Central memory CD4-positive, alpha-beta T cell (primary cell): Measurements from ENCODE around the gene MLPH.
A peak's percentile ranks its signal among the peaks of the same experiment; 100 is the strongest.

Experiments used
- DNase-seq: peaks from one replicate; pipeline ENCODE4 v3.0.0; 2022
- total RNA-seq, 3 experiments: gene quantifications; one replicate each; lab custom pipeline; 2026; lab: John Stamatoyannopoulos, UW

Gene MLPH, protein sequence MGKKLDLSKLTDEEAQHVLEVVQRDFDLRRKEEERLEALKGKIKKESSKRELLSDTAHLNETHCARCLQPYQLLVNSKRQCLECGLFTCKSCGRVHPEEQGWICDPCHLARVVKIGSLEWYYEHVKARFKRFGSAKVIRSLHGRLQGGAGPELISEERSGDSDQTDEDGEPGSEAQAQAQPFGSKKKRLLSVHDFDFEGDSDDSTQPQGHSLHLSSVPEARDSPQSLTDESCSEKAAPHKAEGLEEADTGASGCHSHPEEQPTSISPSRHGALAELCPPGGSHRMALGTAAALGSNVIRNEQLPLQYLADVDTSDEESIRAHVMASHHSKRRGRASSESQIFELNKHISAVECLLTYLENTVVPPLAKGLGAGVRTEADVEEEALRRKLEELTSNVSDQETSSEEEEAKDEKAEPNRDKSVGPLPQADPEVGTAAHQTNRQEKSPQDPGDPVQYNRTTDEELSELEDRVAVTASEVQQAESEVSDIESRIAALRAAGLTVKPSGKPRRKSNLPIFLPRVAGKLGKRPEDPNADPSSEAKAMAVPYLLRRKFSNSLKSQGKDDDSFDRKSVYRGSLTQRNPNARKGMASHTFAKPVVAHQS
- 0 reads per million in 3 experiments for total RNA-seq

GRCh38 chr2:237486819-237487448 lies at the start of gene MLPH:
TSS of gene MLPH (plus strand) at chr2:237487251. CDS start at chr2:237493427, 6,176 bp downstream.
- no peak for DNase-seq

DNA sequence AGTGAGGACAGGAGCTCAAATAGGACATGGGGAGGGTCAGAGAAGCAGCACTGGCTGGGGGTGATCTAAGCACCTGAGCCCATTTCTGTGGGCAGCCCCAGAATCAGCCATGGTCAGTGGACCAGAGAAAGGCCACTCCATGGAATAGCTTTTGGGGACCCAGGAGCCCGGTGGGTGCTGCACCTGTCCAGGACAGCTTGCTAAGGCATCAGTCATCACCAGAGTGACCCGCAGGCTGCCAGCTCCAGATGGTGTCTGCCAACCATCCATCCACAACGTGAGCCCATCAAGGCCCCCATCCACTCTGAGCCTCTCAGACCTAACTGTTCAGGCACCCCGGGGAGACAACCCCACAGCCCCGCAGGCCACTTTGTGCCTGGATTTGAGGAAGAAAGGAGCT lies 49.5 kb upstream of the MLPH start:
- no peak for DNase-seq

DNA sequence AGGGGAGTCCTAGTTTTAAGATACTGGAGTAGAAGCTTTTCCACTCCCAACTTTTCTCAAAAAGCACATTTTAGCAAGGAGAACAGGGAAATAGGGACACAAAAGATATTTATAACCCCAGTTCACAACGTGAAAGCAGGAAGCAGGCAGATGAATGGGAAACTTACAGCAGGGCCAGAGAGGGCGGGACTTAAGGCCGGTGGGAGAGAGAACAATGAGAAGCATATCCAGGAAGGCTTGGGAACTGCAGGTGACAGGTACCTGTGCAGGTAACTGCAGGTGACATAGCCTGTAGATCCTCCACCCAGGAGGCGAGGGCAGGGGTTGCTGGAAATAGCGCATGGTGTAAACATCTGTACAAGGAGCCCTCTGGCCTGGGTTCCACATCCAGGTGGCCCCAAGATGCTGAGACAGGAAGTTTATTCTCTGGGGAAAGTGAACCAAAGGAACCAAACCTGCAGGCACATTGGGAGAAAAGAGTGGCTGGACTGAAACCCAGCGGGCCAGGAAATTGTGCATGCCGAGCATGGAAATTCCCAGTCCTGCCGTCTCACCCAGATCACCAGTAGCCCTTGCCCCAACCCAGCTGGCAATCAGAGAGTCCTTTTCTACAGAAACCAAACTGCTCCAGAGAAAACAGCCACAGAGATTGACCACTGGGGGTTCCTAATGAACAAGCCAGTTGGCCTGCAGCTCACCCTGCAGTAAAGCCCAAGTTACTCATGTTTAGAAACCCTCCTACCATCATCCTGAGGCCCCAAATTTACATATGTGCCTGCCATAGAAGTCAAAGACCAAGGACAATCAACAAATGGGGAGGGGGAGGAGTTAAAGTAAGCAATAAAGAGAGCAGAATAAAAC lies 48.7 kb upstream of the MLPH start:
- DNase-seq, result no peak

DNA sequence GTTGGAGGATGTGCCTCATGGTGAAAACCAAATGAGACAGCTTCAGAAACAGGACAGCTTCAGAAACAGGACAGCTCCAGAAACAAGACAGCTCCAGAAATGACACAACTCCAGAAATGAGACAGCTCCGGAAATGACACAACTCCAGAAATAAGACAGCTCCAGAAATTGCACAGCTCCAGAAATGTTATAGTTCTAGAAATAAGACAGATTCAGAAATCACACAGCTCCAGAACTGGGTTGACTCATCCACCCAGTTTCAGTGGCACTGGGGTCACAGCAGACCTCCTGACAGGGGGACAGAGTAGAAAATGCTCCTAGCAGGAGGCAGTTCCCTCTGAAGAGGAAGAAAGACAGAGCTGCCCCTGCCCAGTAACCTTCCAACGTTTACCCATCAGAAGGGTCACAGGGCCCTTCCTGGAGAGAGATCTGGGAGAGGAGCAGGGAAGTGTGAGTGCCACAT lies 46.2 kb upstream of the MLPH start:
- no peak for DNase-seq

DNA sequence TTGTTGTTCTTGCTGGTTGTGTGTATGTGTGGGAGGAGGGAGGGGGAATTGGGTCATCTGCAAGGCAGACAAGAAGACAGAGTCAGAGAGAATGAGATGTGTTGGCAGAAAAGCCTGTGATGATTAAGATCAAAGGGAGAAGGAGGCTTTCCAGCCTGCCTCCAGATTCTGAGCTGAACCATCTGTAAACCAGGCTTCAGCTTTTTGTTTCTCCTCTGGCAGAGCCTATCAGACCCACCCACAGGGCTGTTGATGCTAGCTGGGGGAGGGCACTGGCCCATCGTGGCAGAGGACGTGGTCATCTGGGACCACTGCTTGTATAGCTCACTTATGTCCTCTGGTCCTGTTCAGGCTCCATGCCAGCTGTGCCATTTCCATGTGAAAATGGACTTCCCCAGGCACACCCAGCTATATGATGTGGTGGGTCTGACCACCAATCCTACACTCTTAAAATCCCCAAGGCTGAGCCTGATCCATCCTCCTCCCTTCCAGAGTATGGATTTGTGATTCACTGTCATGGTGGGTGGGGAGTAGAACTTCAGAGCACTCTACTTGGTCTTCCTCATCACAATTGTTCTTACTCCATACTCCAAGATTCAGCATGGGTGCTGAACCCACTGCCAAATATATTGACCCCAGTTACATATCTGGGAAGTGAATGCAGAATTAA lies 45.3 kb upstream of the MLPH start:
- DNase-seq, result peak; percentile 51

DNA sequence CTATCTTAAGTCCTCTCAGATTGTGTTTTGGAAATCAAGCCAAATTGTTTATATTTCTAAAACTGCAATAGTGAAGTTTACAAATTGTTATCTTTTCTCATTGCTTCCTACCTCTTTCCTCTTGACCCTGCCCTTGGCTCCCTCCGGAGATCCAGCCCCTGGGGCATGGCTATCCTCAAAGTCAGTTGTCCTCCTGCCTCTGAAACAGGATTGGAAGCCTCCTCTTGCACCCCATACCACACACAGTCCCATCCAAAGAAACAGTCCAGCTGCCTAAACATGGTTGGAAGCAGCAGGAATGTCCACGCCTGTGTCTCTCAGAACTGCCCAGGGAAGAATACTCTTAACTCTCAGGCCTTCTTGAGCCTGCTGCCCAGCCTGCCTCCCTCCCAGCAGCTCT lies 43.0 kb upstream of the MLPH start:
- DNase-seq, result no peak

- no peak for DNase-seq
Measured at GRCh38 chr2:237445611-237446337, 41.3 kb upstream of the MLPH start.

DNA sequence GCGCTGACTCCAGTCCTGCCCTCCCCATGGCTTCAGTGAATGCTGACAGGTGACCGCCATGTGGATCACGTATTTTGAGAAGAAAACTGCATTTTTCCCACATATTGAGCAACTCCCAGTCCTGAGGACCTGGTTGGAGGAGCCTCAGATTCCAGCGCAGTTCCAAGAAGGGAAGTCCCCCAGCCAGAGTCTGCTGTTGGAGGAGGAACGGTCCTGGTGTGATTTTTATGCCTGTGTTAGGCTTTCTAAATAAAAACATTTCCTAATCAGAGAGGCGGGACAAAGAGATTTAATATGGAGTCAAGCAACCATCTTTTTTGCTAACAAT lies 40.7 kb upstream of the MLPH start:
- no peak for DNase-seq

DNA sequence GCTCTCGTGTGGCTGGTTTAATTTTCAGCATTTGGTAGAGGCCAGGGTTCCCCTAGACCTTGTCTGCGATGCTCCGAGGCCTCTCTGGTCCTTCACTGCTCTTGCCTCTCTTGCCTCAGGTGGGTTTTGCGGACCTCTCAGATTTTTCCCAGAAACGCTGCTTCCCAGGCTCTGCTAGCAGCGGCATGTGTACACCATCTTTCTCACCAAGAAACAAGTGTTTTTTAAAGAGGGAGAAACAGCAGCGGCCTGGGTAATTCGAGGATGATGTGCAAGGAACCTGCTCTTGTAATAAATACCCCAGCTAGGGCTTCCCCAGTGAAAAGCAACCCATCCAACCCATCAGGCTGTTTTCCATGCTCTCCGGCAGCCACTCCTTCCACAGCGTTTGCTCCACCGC lies 39.6 kb upstream of the MLPH start:
- DNase-seq, result no peak

GRCh38 chr2:237448171-237448570 lies 38.9 kb upstream of the MLPH start:
- no peak for DNase-seq

- DNase-seq, result no peak
Measured at GRCh38 chr2:237448626-237449025, 38.4 kb upstream of the MLPH start.

- no peak for DNase-seq
Measured at GRCh38 chr2:237449193-237449881, 37.7 kb upstream of the MLPH start.

DNA sequence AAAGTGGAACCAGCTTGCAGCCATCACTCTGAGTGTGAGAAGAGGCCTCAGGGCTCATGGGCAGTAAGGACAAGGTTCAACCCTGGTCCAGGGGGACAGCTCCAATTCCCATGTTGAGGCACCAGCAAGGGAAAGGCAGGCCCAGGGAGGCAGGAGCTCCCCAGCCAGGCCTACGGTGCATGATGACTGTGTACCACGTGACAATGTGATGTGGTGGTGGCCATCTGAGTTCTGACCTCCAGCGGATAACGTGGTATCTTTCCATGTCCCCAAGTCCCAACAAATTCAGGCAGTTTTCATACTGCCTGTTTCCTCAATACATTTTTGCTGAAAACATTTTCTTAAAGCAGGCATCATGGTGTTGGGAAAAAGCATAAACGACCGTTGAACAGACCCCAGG lies 36.9 kb upstream of the MLPH start:
- DNase-seq, result no peak

DNA sequence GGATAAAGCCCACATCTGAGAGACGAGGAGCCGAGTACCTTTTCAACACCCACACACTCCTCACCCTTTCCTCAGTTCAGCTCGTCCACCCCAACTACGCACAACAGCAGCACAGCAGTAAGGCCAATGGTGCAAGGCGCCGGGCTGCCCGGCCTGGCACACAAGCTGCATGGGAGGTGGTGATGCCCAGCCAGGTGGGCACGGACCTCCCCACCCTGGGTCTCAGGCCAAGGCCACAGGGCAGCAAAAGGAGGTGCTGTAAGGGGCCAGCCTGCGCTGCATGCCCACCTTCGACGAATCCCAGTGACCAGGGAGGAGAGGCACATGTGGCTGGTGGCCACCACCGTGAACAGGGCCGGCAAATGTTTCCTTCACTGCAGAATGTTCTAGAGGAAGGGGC lies 36.5 kb upstream of the MLPH start:
- no peak for DNase-seq

DNA sequence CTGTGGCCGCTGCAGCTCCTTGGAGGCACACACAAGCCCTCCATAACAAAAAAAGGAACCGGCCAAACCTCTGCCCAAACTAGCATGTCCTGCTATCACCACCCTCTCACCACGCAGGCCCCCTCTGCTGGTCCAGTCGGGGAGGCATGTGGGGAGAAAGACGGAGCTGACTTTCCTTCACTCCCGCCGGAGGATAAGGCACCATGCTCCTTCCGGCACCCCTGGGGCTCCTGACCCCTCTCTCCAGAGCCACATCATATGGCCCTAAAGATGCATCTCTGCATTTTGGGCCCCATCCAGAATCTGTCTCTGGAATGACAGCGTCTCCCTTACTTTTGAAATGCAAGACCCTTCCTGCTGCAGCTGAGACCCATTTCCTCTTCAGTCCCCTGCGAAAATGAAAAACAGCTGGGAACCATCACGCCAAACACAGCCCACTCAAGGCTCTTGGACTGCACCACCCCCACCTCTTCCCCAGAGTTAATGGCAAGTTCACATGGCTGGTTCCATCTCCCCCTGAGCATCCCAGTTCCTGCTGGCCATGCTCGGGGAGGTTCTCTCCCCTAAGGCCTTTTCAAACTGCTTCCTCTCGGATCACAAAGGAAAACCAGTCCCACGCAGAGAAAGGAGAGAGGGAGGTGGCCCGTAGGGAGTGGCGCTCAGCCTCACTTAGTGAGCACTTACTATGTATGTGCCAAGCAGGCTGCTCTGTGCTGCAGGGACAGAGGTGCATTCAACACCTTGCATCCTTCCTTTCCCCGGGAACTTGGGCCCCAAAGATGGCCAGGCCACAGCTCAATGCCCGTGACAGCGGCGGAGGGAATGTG lies 35.2 kb upstream of the MLPH start:
- DNase-seq, result no peak

DNA sequence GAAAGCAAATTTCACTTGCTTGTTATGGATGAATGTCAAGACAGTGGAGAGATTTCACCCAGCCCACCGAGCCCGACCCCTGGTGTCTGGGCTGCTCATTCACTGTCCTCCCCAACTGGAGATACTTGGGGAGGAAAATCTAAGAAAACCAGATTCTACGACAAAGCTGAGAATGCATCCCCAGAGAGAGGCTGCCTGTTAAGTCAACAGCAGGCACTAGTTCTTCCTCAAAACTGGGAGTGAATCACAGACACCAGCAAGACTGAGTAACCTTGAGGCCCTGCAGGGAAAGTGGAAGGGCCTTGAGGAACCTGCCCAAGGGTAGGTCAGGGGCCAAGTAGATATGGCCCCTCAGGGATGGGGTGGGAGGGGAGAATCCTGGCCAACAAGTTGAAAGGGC lies 34.2 kb upstream of the MLPH start:
- DNase-seq, result no peak

DNA sequence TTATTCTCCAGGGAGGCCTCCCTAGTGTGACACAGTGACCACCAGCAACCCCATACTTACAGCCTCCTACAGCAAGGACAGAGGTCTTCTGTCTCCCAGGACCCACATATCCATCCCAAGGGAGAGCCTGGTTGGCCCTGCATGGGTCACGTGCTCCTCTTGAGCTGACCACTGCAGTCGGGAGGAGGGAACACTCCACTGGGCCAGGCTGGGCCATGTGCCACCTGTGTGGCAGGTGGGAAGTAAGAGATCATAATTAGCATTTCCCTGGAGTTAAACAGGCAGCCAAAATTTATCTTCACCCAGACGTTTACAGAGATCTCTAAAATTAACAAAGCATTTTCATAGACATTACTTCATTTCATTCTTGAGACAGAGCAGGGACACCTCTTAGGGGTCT lies 33.4 kb upstream of the MLPH start:
- no peak for DNase-seq

DNA sequence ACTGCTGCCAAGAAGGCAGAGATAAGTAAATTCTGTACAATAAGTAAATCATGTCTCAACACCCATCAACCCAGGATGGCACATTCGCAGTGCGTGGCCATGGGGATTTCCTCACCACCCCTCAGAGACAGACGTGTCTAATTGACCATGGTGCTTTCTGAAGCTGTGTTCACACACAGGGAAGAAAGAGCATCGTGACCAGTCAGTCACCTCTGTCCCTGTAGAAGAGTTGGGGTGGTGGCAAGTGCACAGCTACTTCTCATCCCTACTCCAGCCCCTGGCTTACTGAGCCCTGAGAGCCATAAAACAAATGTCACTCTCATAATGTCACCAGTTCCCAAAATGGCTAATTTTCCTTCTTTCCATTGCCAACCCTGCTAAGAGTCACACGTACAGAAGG lies 31.3 kb upstream of the MLPH start:
- DNase-seq, result no peak

- no peak for DNase-seq
Measured at GRCh38 chr2:237456200-237456843, 30.7 kb upstream of the MLPH start.
